CD4-positive, alpha-beta T cell (primary cell): ENCODE measurements around the gene ELFN2. TPM values are rescaled to one million over a fixed set of nuclear protein-coding genes. Genes with fewer than 3 reads are reported as not detected.

Experiments used
- ATAC-seq: fragments of 200-7000 bp; cut with Tn5 transposase; one replicate; pipeline ENCODE4 v1.10.0; 2022; ENCODE audit warnings: mild to moderate bottlenecking; ENCODE audit not compliant: poor library complexity
- CTCF ChIA-PET: fragments of 350-600 bp; sonication (Branson Sonifier 250); formaldehyde crosslinking; loops from one replicate; lab custom pipeline; 2021; ENCODE audit warnings: antibody characterized with exemption, inconsistent platforms; lab: Charles Lee
- POLR2A ChIA-PET: fragments of 350-600 bp; sonication (Branson Sonifier 250); formaldehyde crosslinking; loops from one replicate; lab custom pipeline; 2021; ENCODE audit warnings: antibody characterized with exemption, inconsistent platforms; lab: Charles Lee
- DNase-seq, 14 experiments: peaks; one replicate each; pipeline ENCODE4 v3.0.0-alpha.2; 2013 to 2020; ENCODE audit warnings: mixed read lengths in 2 of 14
- H3K27ac ChIP-seq, 2 donors: one replicate each; pipeline versions ENCODE4 v1.5.1 to v1.7.0; 2013; ENCODE audit warnings: low read length in 2 of 2, low read depth in 1 of 2, mild to moderate bottlenecking in 1 of 2
- H3K27me3 ChIP-seq, 2 experiments: 1 replicate in 1 of 2; 2 replicates in 1 of 2; pipeline versions ENCODE4 v1.6.1 to v1.7.0; 2013; ENCODE audit warnings: low read length in 2 of 2, control low read depth in 1 of 2, mild to moderate bottlenecking in 1 of 2, moderate library complexity in 1 of 2; ENCODE audit not compliant: insufficient read depth in 2 of 2, control insufficient read depth in 1 of 2
- H3K36me3 ChIP-seq: one replicate; pipeline ENCODE4 v1.6.1; 2013; ENCODE audit warnings: low read length, control low read depth; ENCODE audit not compliant: insufficient read depth
- H3K4me1 ChIP-seq: one replicate; pipeline ENCODE4 v1.6.1; 2013; ENCODE audit warnings: low read length, control low read depth; ENCODE audit not compliant: insufficient read depth
- H3K4me3 ChIP-seq: one replicate; pipeline ENCODE4 v1.5.1; 2013; ENCODE audit warnings: mild to moderate bottlenecking, low read length, moderate library complexity
- H3K9me3 ChIP-seq, 2 experiments: 1 replicate in 1 of 2; 2 replicates in 1 of 2; pipeline versions ENCODE4 v1.6.1 to v1.7.0; 2013; ENCODE audit warnings: low read length in 2 of 2, mild to moderate bottlenecking in 2 of 2, control low read depth in 1 of 2, moderate library complexity in 1 of 2; ENCODE audit not compliant: control insufficient read depth in 1 of 2, insufficient read depth in 1 of 2
- H3K27ac Mint-ChIP-seq: one replicate; pipeline ENCODE4 v1.8.0; 2020; ENCODE audit warnings: mixed read lengths
- H3K27me3 Mint-ChIP-seq: one replicate; pipeline ENCODE4 v1.8.0; 2021; ENCODE audit warnings: mixed read lengths
- H3K36me3 Mint-ChIP-seq: one replicate; pipeline ENCODE4 v1.8.0; 2021; ENCODE audit warnings: low read depth, mixed read lengths
- H3K4me1 Mint-ChIP-seq: one replicate; pipeline ENCODE4 v1.8.0; 2021; ENCODE audit warnings: low read depth, mixed read lengths
- H3K4me3 Mint-ChIP-seq: one replicate; pipeline ENCODE4 v1.8.0; 2020; ENCODE audit warnings: mild to moderate bottlenecking, mixed read lengths
- H3K9me3 Mint-ChIP-seq: one replicate; pipeline ENCODE4 v1.8.0; 2020; ENCODE audit warnings: mixed read lengths
- intact Hi-C, 2 experiments: fragments of 100-400 bp; cut with DNase I in 1 of 2; cut with micrococcal nuclease in 1 of 2; formaldehyde crosslinking; loops; one replicate each; pipeline versions ENCODE4 v1.15.1 to v1.9.0; 2023 to 2025; cut with DNase I, micrococcal nuclease
- total RNA-seq, 174 experiments: library from RNA in 2 of 174; stranded (reverse) in 2 of 174; gene quantifications; one replicate each; pipeline ENCODE4 v1.2.3 and lab custom pipeline; 2021 to 2026
- TF ChIP-seq, protein P1 (sequence below): fragments of 200-600 bp; IDR thresholded peaks from one replicate; pipeline ENCODE4 v1.8.0; 2022; ENCODE audit warnings: antibody characterized with exemption, mild to moderate bottlenecking

Gene ELFN2
- total RNA-seq, 2 experiments from 2014 or later, result 0.05 to 0.20 TPM

DNA sequence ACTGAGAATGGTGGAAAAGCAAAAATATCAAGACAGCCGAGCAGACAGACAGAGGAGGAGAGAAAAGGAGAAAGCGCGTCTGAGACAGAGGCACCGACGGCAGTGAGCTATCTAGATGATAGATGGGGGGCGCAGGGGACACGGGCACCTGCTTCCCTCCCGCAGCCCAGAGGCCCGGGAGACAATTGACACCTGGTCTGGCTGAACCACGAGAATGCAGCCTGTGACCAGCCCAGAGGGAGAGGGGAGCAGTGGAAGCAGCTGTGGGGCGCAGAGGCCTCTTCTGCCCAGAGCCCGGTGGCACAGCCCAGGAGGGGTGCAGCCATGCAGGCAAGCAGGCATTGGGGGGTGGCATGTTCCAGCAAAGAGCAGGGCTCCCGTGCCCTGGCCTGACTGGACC is 48.2 kb downstream of the ELFN2 start:
- no peak for DNase-seq
- peaks cover 37% of the 10 kb centered on the region for H3K27me3 Mint-ChIP-seq
- H3K9me3 Mint-ChIP-seq, result no peaks in the 10 kb centered on the region
- H3K4me1 Mint-ChIP-seq, result no peaks in the 10 kb centered on the region
- intact Hi-C loops, result no loop called here
- no peak for ATAC-seq
- Histone ChIP-seq H3K36me3 (no peaks in the 10 kb centered on the region), H3K27me3 (peaks cover 6 to 14% of the 10 kb centered on the region in 2 experiments), H3K4me1 (no peaks in the 10 kb centered on the region), H3K9me3 (peaks cover 0 to 3% of the 10 kb centered on the region in 2 experiments), H3K27ac (no peak overlapping the region), H3K4me3 (no peak overlapping the region)
- CTCF ChIA-PET, result no interaction called here
- H3K36me3 Mint-ChIP-seq, result no peaks in the 10 kb centered on the region
- no peak overlapping the region for H3K27ac Mint-ChIP-seq
- POLR2A ChIA-PET, result no interaction called here
- TF ChIP-seq, protein P1, sequence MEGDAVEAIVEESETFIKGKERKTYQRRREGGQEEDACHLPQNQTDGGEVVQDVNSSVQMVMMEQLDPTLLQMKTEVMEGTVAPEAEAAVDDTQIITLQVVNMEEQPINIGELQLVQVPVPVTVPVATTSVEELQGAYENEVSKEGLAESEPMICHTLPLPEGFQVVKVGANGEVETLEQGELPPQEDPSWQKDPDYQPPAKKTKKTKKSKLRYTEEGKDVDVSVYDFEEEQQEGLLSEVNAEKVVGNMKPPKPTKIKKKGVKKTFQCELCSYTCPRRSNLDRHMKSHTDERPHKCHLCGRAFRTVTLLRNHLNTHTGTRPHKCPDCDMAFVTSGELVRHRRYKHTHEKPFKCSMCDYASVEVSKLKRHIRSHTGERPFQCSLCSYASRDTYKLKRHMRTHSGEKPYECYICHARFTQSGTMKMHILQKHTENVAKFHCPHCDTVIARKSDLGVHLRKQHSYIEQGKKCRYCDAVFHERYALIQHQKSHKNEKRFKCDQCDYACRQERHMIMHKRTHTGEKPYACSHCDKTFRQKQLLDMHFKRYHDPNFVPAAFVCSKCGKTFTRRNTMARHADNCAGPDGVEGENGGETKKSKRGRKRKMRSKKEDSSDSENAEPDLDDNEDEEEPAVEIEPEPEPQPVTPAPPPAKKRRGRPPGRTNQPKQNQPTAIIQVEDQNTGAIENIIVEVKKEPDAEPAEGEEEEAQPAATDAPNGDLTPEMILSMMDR, result no peak
- no peak overlapping the region for H3K4me3 Mint-ChIP-seq

DNA sequence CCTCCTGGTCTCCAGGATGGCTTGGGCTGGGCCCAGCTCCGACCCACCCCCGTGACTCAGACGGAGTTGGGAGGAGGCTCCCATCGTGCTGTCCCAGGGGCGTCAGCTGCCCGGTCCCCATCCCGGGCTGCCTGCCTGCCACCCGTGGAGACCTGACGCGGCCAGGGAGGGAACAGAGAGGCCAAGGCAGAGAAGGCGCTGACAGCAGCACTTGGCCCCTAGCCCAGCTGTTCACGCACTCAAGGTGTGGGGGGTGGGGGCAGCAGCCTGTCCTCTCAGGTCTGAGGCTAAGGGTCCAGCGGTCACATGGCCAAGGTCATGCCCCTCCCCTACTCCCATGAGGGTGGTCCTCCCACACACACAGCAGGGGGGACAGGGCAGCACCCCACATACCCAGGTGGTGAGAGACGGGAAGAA is 48.6 kb downstream of the ELFN2 start:
- DNase-seq (no peak), ATAC-seq (no peak)
- intact Hi-C loops, result no loop called here
- H3K27ac ChIP-seq, result no peak overlapping the region
- TF ChIP-seq, protein P1, result no peak
- no peaks in the 10 kb centered on the region for H3K4me1 ChIP-seq
- peaks cover 0 to 3% of the 10 kb centered on the region in 2 experiments for H3K9me3 ChIP-seq
- no peak overlapping the region for H3K27ac Mint-ChIP-seq
- H3K36me3 Mint-ChIP-seq, result no peaks in the 10 kb centered on the region
- no peaks in the 10 kb centered on the region for H3K4me1 Mint-ChIP-seq
- H3K27me3 ChIP-seq, result peaks cover 6 to 14% of the 10 kb centered on the region in 2 experiments
- ChIA-PET POLR2A (no interaction called here), CTCF (no interaction called here)
- no peak overlapping the region for H3K4me3 Mint-ChIP-seq
- no peaks in the 10 kb centered on the region for H3K9me3 Mint-ChIP-seq
- H3K27me3 Mint-ChIP-seq, result peaks cover 37% of the 10 kb centered on the region
- no peaks in the 10 kb centered on the region for H3K36me3 ChIP-seq
- no peak overlapping the region for H3K4me3 ChIP-seq

DNA sequence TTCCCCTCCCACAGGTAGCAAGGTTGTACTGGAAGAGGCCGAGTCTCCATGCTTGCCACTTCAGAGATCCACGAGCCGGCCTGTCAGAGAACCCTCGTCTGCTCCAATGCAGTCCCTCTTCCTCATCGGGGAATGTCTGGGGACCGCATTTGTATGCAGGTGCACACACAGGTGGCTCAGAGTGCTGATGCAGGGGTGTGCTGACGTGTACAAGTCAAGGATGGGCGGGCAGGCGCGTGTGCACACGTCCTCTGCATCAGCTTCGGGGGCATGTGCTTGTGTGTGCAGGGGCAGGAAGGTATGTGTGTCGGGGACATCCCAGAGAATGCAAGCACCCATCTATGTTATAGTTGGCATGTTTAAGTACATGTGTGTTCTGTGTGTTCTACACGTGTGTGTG is 49.4 kb downstream of the ELFN2 start:
- CTCF ChIA-PET, result no interaction called here
- Mint-ChIP-seq H3K4me3 (no peak overlapping the region), H3K4me1 (no peaks in the 10 kb centered on the region), H3K9me3 (no peaks in the 10 kb centered on the region), H3K27ac (no peak overlapping the region), H3K27me3 (peaks cover 34% of the 10 kb centered on the region), H3K36me3 (no peaks in the 10 kb centered on the region)
- Histone ChIP-seq H3K36me3 (no peaks in the 10 kb centered on the region), H3K4me3 (no peak overlapping the region), H3K27me3 (peaks cover 6 to 14% of the 10 kb centered on the region in 2 experiments), H3K9me3 (peaks cover 0 to 3% of the 10 kb centered on the region in 2 experiments), H3K27ac (no peak overlapping the region), H3K4me1 (no peaks in the 10 kb centered on the region)
- POLR2A ChIA-PET, result no interaction called here
- TF ChIP-seq, protein P1, result no peak
- DNase-seq (no peak), ATAC-seq (no peak)
- intact Hi-C loops, result no loop called here
